ENCODE data around the gene AGAP9.
"Not testable (repeated sequence)": the region's sequence is repeated elsewhere in the genome, so short reads cannot be mapped to it uniquely, and the experiment has no call there.

AGAP9 gene

GRCh38 chr10:47456079-47456785 lies 67.2 kb downstream of the AGAP9 start:
- DNase-seq: no peak

- DNase-seq: not testable (repeated sequence)
Observed at GRCh38 chr10:47455350-47456078, 67.9 kb downstream of the AGAP9 start.

- no peak for DNase-seq
Observed at GRCh38 chr10:47454780-47455058, 68.7 kb downstream of the AGAP9 start.

GRCh38 chr10:47454008-47454779 lies 69.2 kb downstream of the AGAP9 start:
- no peak for DNase-seq

GRCh38 chr10:47453141-47454007 lies 70.1 kb downstream of the AGAP9 start:
- no peak for DNase-seq

- peak; percentile 46 for DNase-seq
Observed at GRCh38 chr10:47452495-47453140, 70.8 kb downstream of the AGAP9 start.

GRCh38 chr10:47451998-47452494 lies 71.4 kb downstream of the AGAP9 start:
- DNase-seq: no peak

Data from NCI-H510A treated with DMSO at 0.1 percent for 48 hours (cell line).